Ovary (tissue), 9 donors: ENCODE results near the gene LRRC75A. TPM values are rescaled to one million over a fixed set of nuclear protein-coding genes. Genes with fewer than 3 reads are reported as not detected.

Source experiments
- DNase-seq, 5 donors: peaks; one replicate each; pipeline ENCODE4 v3.0.0-alpha.2; 2019 to 2020
- H3K27ac ChIP-seq, 2 donors: fragments of 200-600 bp; one replicate each; pipeline versions ENCODE4 v1.5.1 to v1.8.0; 2019 to 2022
- H3K27me3 ChIP-seq: fragments of 200-600 bp; one replicate; pipeline ENCODE4 v1.8.0; 2022
- H3K36me3 ChIP-seq: fragments of 200-600 bp; sonication (generic); one replicate; pipeline ENCODE4 v1.5.1; 2019
- H3K4me1 ChIP-seq: one replicate; pipeline ENCODE4 v1.8.1; 2013; ENCODE audit warnings: mild to moderate bottlenecking, moderate library complexity; ENCODE audit not compliant: insufficient read depth
- H3K4me3 ChIP-seq: fragments of 200-600 bp; sonication (generic); one replicate; pipeline ENCODE4 v1.5.1; 2017
- H3K9me3 ChIP-seq, 2 donors: fragments of 200-600 bp in 1 of 2; sonication (generic) in 1 of 2; one replicate each; pipeline versions ENCODE4 v1.5.1 to v1.8.1; 2013 to 2019; ENCODE audit warnings: mild to moderate bottlenecking in 1 of 2, moderate library complexity in 1 of 2
- CTCF ChIP-seq, 3 donors: fragments of 450-650 bp in 2 of 3; fragments of 200-600 bp in 1 of 3; IDR thresholded peaks; one replicate each; pipeline versions ENCODE4 v1.5.1 to v1.8.0; 2016 to 2022; ENCODE audit warnings: antibody characterized with exemption in 3 of 3, mild to moderate bottlenecking in 1 of 3
- EP300 ChIP-seq: sonication (generic); formaldehyde crosslinking; IDR thresholded peaks from one replicate; pipeline ENCODE4 v1.6.1; 2017; ENCODE audit warnings: antibody characterized with exemption
- POLR2A ChIP-seq: fragments of 450-650 bp; IDR thresholded peaks from one replicate; pipeline ENCODE4 v1.6.1; 2017; ENCODE audit warnings: antibody characterized with exemption, mild to moderate bottlenecking, moderate library complexity
- WGBS, 3 donors: extraction: QIAGEN DNeasy Blood & Tissue Kit in 1 of 3; methylation state at CpG; one replicate each; pipeline versions ENCODE4 v1.1.5 to v1.1.7; 2013 to 2017; 5-methylcytosine and 5-hydroxymethylcytosine counted together
- intact Hi-C, 4 donors: fragments of 100-400 bp; cut with DNase I; formaldehyde crosslinking; loops; one replicate each; pipeline versions ENCODE4 v1.11.0 to v1.15.1; 2022 to 2023
- polyA plus RNA-seq, 2 donors: library from polyadenylated mRNA; stranded (reverse); fragments of 200-250 nt in 1 of 2; fragments of 350-450 nt in 1 of 2; fragmentation: Illumina TruSeq in 1 of 2; extraction: RNeasy Lipid Tissue Mini Kit (QIAGEN cat#74804) in 1 of 2; gene quantifications; one replicate each; pipeline ENCODE4 v1.2.3, GENCODE V29; 2013 to 2014
- total RNA-seq, 7 donors: library from RNA; depleted of rRNA in 2 of 7; stranded (reverse); fragments of >200 nt in 2 of 7; fragmentation: NEBNext Ultra II Directional in 3 of 7; extraction: Animal tissue kit (Norgen Biotek cat#: 25700) in 3 of 7; gene quantifications; one replicate each; pipeline versions ENCODE4 v1.1.0 to v1.2.4, GENCODE V29; 2016 to 2023
- donor health status: DM: no; HTN: no; CAD: no; lungs with moderate emphysema.
- donor health status: DM: no; HTN: no; CAD: no.
- donor health status: Bipolar disorder and iron deficiency.
- donor health status: DM: yes; HTN: yes; CAD: no.
- donor health status: DM: no; HTN: no; CAD: no.
- donor health status: DM: yes; HTN: yes; CAD: no.

Gene LRRC75A
- total and polyA plus RNA-seq, 9 donors, result 1.0 to 12.5 (median 4.1) TPM

GRCh38 chr17:16489431-16489830 is 2.6 kb downstream of the LRRC75A start:
- TF ChIP-seq POLR2A, result no peak
- no peak for TF ChIP-seq CTCF (IDR thresholded peaks at IDR 0.05)
- TF ChIP-seq EP300, result no peak
- intact Hi-C loops, result loop anchor here in 1 of 4 donors (5.0 kb wide), 1 partner anchor 52 kb away; no protein-coding TSS in a partner anchor
- 88 to 95% (median 88%) methylated on average over 3 of the region's 3 CpGs for WGBS, 3 donors
- DNase-seq, result no peak
- peaks cover 28% of the 10 kb centered on the region for H3K4me1 ChIP-seq
- H3K27ac ChIP-seq, result no peak overlapping the region
- no peaks in the 10 kb centered on the region for H3K27me3 ChIP-seq
- no peaks in the 10 kb centered on the region for H3K9me3 ChIP-seq
- H3K4me3 ChIP-seq, result no peak overlapping the region
- H3K36me3 ChIP-seq, result no peaks in the 10 kb centered on the region

- WGBS, 3 donors, result 56 to 68% (median 64%) methylated on average over 4 of the region's 4 CpGs
- H3K27ac ChIP-seq, result peak overlapping the region in 1 of 2 donors; percentile 55
- no peaks in the 10 kb centered on the region for H3K27me3 ChIP-seq
- intact Hi-C loops, result loop anchor here in 1 of 4 donors (5.0 kb wide), 1 partner anchor 52 kb away; no protein-coding TSS in a partner anchor
- no peak for DNase-seq
- no peaks in the 10 kb centered on the region for H3K36me3 ChIP-seq
- H3K9me3 ChIP-seq, result no peaks in the 10 kb centered on the region
- H3K4me3 ChIP-seq, result no peak overlapping the region
- TF ChIP-seq EP300 (no peak), CTCF (IDR thresholded peaks at IDR 0.05) (no peak), POLR2A (no peak)
- peaks cover 31% of the 10 kb centered on the region for H3K4me1 ChIP-seq
These were observed 3.0 kb downstream of the LRRC75A start for GRCh38 chr17:16488968-16489337.

- Histone ChIP-seq H3K4me3 (no peak overlapping the region), H3K27me3 (no peaks in the 10 kb centered on the region), H3K9me3 (no peaks in the 10 kb centered on the region), H3K27ac (peak overlapping the region in 1 of 2 donors; percentile 55), H3K4me1 (peaks cover 31% of the 10 kb centered on the region), H3K36me3 (no peaks in the 10 kb centered on the region)
- peak in 3 of 5 donors; percentile 40 to 73 (median 53) for DNase-seq
- TF ChIP-seq EP300 (no peak), POLR2A (no peak), CTCF (IDR thresholded peaks at IDR 0.05) (no peak)
- 35 to 55% (median 39%) methylated on average over 8 of the region's 8 CpGs for WGBS, 3 donors
- intact Hi-C loops, result loop anchor here in 1 of 4 donors (5.0 kb wide), 1 partner anchor 51 kb away; no protein-coding TSS in a partner anchor
These were observed 3.6 kb downstream of the LRRC75A start for GRCh38 chr17:16488186-16488967.

GRCh38 chr17:16486373-16487250 is 5.4 kb downstream of the LRRC75A start:
- Histone ChIP-seq H3K27me3 (no peaks in the 10 kb centered on the region), H3K9me3 (no peaks in the 10 kb centered on the region), H3K27ac (no peak overlapping the region), H3K36me3 (no peaks in the 10 kb centered on the region), H3K4me1 (peaks cover 31% of the 10 kb centered on the region), H3K4me3 (no peak overlapping the region)
- intact Hi-C loops, result loop anchor here in 1 of 4 donors (5.0 kb wide), 1 partner anchor 49 kb away; no protein-coding TSS in a partner anchor
- peak; percentile 66 to 81 (median 73) for DNase-seq
- TF ChIP-seq POLR2A (no peak), EP300 (no peak), CTCF (IDR thresholded peaks at IDR 0.05) (no peak)
- 34 to 39% (median 35%) methylated on average over 24 of the region's 24 CpGs for WGBS, 3 donors
